ENCODE data around the gene CPA1.

DNA sequence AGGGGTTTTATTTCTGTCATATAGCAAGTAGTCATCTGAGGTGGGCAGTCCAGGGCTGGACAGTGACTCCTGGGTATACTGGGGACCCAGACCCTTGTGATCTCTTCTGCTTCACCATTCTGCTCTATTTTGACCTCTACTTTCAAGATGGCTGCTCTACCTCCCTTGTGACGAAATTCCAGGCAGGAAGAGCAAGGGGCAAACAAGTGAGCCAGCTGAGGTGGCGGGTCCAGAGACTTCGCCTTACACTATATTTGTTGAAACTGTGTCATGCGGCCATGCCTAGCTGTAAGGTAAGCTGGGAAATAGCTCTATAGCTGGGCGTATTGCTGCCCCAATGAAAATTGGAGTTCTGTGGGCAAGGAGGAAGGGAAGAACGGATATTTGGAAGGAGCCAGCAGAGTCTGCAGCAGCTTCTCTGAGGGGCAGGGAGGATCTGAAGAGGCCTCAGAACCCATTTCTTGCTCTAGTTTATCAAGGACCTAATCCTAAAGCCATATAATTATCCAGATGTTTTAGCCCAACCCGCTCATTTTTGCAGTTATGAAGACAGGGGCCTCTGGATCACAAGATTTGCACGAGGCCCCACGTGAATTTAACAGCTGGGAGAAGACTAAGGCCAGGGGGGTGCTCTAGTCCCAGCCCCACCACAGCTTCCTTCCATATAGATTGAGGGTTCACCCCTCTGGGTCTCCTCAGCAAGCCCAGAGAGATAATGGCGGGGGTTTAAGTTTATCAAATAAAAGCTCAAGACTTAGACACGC lies 7.7 kb upstream of the CPA1 start:
- TF ChIP-seq, protein P1, sequence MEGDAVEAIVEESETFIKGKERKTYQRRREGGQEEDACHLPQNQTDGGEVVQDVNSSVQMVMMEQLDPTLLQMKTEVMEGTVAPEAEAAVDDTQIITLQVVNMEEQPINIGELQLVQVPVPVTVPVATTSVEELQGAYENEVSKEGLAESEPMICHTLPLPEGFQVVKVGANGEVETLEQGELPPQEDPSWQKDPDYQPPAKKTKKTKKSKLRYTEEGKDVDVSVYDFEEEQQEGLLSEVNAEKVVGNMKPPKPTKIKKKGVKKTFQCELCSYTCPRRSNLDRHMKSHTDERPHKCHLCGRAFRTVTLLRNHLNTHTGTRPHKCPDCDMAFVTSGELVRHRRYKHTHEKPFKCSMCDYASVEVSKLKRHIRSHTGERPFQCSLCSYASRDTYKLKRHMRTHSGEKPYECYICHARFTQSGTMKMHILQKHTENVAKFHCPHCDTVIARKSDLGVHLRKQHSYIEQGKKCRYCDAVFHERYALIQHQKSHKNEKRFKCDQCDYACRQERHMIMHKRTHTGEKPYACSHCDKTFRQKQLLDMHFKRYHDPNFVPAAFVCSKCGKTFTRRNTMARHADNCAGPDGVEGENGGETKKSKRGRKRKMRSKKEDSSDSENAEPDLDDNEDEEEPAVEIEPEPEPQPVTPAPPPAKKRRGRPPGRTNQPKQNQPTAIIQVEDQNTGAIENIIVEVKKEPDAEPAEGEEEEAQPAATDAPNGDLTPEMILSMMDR (IDR thresholded peaks at IDR 0.05), result no peak
- no peak for TF ChIP-seq POLR2A (IDR thresholded peaks at IDR 0.05)
